Measurements from ENCODE around the gene UST.
A peak's percentile ranks its signal among the peaks of the same experiment; 100 is the strongest.

UST gene

DNA sequence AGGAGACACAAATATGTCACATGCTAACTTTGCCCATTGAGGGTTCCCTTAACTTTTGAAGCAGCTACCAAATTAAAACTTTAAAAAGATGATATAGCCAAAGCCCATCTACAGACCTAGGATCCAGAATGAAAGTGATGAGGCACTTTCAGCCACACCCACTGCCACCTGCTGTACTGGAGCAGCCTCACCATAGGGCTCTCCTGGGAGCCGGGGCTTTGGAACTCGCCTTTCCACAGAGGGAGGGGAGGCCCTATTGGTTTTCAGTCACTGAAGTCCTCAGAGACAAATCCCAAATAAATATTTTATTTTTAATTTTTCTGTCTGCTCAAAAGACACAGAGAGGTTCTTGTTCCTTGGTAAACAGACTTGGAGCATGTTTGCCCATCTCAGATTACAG lies 332.6 kb downstream of the UST start:
- no peak for DNase-seq (ENCODE audit: low spot score)
- TF ChIP-seq CTCF (IDR thresholded peaks at IDR 0.05; ENCODE audit: extremely low read depth, insufficient read depth, missing control alignments), result peak; percentile 6
- in situ Hi-C loops (cut with MboI; ENCODE audit: low pct_unique_long_range_greater_than_20kb, low sequenced_read_pairs, unreplicated experiment), result loop anchor here (10.0 kb wide), 1 partner anchor 345 kb away; no protein-coding TSS in a partner anchor

GRCh38 chr6:149079911-149080491 lies 333.2 kb downstream of the UST start:
- in situ Hi-C loops (cut with MboI; ENCODE audit: low pct_unique_long_range_greater_than_20kb, low sequenced_read_pairs, unreplicated experiment), result loop anchor here (10.0 kb wide), 1 partner anchor 345 kb away; no protein-coding TSS in a partner anchor
- no peak for TF ChIP-seq CTCF (IDR thresholded peaks at IDR 0.05; ENCODE audit: extremely low read depth, insufficient read depth, missing control alignments)
- DNase-seq (ENCODE audit: low spot score), result no peak

DNA sequence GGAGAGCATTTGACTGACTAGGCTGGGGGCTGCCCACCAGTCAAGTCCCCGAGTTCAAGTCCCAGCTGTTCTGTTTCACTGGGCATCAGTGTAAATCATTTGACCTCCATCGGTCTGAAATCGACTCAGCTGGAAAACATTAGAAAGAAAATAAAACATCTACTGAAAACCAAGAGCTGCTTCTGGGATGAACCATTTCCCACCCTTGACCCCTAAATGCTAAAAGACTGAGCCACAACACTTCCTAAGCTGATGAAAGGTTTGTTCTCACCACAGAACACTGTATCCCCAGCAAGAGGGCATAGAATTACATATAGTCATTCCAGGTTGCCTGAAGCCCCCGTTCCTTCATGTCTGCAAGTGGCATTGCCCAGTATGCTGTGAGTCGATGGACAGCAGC lies 333.7 kb downstream of the UST start:
- TF ChIP-seq CTCF (IDR thresholded peaks at IDR 0.05; ENCODE audit: extremely low read depth, insufficient read depth, missing control alignments), result no peak
- DNase-seq (ENCODE audit: low spot score), result no peak
- in situ Hi-C loops (cut with MboI; ENCODE audit: low pct_unique_long_range_greater_than_20kb, low sequenced_read_pairs, unreplicated experiment), result no loop called here

- TF ChIP-seq CTCF (IDR thresholded peaks at IDR 0.05; ENCODE audit: extremely low read depth, insufficient read depth, missing control alignments), result no peak
- no peak for DNase-seq (ENCODE audit: low spot score)
- in situ Hi-C loops (cut with MboI; ENCODE audit: low pct_unique_long_range_greater_than_20kb, low sequenced_read_pairs, unreplicated experiment), result no loop called here
Measured at GRCh38 chr6:149081281-149081680, 334.5 kb downstream of the UST start.

GRCh38 chr6:149082320-149082719 lies 335.5 kb downstream of the UST start:
- peak; percentile 78 for TF ChIP-seq CTCF (IDR thresholded peaks at IDR 0.05; ENCODE audit: extremely low read depth, insufficient read depth, missing control alignments)
- peak; percentile 60 for DNase-seq (ENCODE audit: low spot score)
- in situ Hi-C loops (cut with MboI; ENCODE audit: low pct_unique_long_range_greater_than_20kb, low sequenced_read_pairs, unreplicated experiment), result no loop called here

DNA sequence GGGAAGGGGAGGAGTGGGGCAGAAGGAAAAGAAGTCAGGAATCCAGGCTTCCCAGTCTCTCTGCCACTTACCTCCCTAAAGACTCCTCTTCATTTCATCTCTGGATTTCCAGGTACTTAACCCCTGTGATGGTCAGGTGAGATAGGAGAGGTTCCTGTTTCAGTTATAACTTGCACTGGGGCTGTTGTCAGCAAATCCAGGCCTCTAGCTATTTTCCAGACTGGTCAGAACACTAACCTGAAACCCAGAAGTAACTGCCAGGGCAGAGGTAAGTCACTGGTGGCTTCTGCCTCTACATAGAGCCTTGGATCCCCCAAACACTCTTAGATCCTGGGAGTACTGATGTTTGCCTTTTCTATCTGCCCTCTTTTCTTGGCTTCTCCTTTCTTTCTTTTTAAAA lies 337.2 kb downstream of the UST start:
- DNase-seq (ENCODE audit: low spot score), result no peak
- no peak for TF ChIP-seq CTCF (IDR thresholded peaks at IDR 0.05; ENCODE audit: extremely low read depth, insufficient read depth, missing control alignments)
- in situ Hi-C loops (cut with MboI; ENCODE audit: low pct_unique_long_range_greater_than_20kb, low sequenced_read_pairs, unreplicated experiment), result no loop called here
